Right lobe of liver (tissue), 6 donors: ENCODE data around the gene CUX1. TPM values are rescaled to one million over a fixed set of nuclear protein-coding genes. Genes with fewer than 3 reads are reported as not detected.
A peak's percentile ranks its signal among the peaks of the same experiment; 100 is the strongest.

Source experiments
- ATAC-seq, 4 donors: fragments of 200-7000 bp; cut with Tn5 transposase; one replicate each; pipeline ENCODE4 v1.9.1; 2020; ENCODE audit warnings: mild to moderate bottlenecking in 4 of 4, moderate library complexity in 4 of 4
- DNase-seq, 3 donors: peaks; one replicate each; pipeline ENCODE4 v3.0.0-alpha.2; 2020
- H3K27ac ChIP-seq, 3 donors: fragments of 200-600 bp; one replicate each; pipeline ENCODE4 v1.8.0; 2022
- H3K27me3 ChIP-seq, 2 donors: fragments of 200-600 bp; one replicate each; pipeline ENCODE4 v1.8.0; 2022
- H3K36me3 ChIP-seq, 4 donors: fragments of 200-600 bp; sonication (generic) in 1 of 4; one replicate each; pipeline versions ENCODE4 v1.5.1 to v1.8.0; 2017 to 2022; ENCODE audit warnings: control low read depth in 1 of 4
- H3K4me1 ChIP-seq, 4 donors: fragments of 200-600 bp; sonication (generic) in 1 of 4; one replicate each; pipeline versions ENCODE4 v1.5.1 to v1.8.0; 2017 to 2022; ENCODE audit warnings: control low read depth in 1 of 4
- H3K4me3 ChIP-seq, 3 donors: fragments of 200-600 bp; one replicate each; pipeline ENCODE4 v1.8.0; 2022
- H3K9me3 ChIP-seq, 4 donors: fragments of 200-600 bp; sonication (generic) in 1 of 4; one replicate each; pipeline versions ENCODE4 v1.5.1 to v1.8.0; 2017 to 2022; ENCODE audit warnings: control low read depth in 1 of 4
- POLR2A ChIP-seq: fragments of 450-650 bp; IDR thresholded peaks from one replicate; pipeline ENCODE4 v1.6.1; 2017; ENCODE audit warnings: antibody characterized with exemption, mild to moderate bottlenecking
- WGBS: methylation state at CpG from one replicate; pipeline ENCODE4 v1.1.6; 2018; ENCODE audit warnings: low coverage, low lambda C conversion rate; ENCODE audit not compliant: insufficient coverage; ENCODE audit errors: missing lambda C conversion rate; 5-methylcytosine and 5-hydroxymethylcytosine counted together
- intact Hi-C, 2 donors: fragments of 100-400 bp; cut with DNase I; formaldehyde crosslinking; loops; one replicate each; pipeline versions ENCODE4 v1.11.2 to v1.14.1; 2022
- total RNA-seq, 6 experiments: library from RNA; depleted of rRNA in 2 of 6; stranded (reverse); fragments of >200 nt in 2 of 6; fragmentation: NEBNext Ultra II Directional in 3 of 6; extraction: Animal tissue kit (Norgen Biotek cat#: 25700) in 3 of 6; gene quantifications; one replicate each; pipeline versions ENCODE4 v1.1.0 to v1.2.4, GENCODE V29; 2016 to 2023
- TF ChIP-seq, protein P1 (sequence below), 4 donors: fragments of 200-600 bp in 3 of 4; fragments of 450-650 bp in 1 of 4; IDR thresholded peaks; one replicate each; pipeline versions ENCODE4 v1.5.1 to v1.8.0; 2016 to 2022; ENCODE audit warnings: antibody characterized with exemption in 4 of 4, mild to moderate bottlenecking in 2 of 4
- donor health status: DM: no; HTN: yes; CAD: no.
- donor health status: DM: no; HTN: no; CAD: no.
- donor health status: DM: no; HTN: no; CAD: no.
- donor health status: DM: no; HTN: yes; CAD: no.
- donor health status: DM: no; HTN: yes; CAD: no.

CUX1 gene
- total RNA-seq, 6 experiments from 2014 or later, result 34.3 to 53.1 (median 40.6) TPM

DNA sequence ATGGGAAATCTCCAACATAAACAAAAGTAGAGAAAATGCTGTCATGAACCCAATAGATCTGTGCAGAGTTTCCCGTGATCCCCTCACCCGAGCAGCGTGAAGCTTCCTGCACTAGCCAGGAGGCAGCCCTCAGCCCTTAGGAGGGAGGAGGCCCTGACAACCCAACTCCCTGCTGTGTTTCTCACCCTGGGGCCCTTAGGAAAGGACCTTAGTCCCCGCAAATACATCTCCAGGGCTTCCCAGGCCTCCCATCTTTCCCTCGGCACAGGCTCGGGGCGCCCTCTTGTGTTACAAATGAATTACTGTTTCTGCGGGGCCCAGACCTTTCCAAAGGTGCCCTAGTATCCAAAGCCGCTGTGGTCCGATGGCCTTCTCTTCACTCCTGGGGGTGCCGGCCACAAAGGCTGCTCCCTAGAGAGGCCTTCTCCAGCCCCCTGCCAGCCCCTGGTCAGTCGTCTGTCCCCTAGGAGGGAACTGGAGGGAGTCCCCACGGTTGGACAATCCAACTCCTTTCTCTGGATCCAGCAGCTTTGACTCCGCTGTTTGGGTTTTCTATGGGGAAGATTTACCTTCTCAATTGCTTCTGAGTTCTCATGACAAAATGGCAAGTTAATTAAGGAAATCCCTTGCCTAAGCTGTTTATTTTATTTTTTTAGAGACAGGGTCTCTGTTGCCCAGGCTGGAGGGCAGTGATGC is 419.3 kb downstream of the CUX1 start:
- no peak for TF ChIP-seq POLR2A
- TF ChIP-seq, protein P1, sequence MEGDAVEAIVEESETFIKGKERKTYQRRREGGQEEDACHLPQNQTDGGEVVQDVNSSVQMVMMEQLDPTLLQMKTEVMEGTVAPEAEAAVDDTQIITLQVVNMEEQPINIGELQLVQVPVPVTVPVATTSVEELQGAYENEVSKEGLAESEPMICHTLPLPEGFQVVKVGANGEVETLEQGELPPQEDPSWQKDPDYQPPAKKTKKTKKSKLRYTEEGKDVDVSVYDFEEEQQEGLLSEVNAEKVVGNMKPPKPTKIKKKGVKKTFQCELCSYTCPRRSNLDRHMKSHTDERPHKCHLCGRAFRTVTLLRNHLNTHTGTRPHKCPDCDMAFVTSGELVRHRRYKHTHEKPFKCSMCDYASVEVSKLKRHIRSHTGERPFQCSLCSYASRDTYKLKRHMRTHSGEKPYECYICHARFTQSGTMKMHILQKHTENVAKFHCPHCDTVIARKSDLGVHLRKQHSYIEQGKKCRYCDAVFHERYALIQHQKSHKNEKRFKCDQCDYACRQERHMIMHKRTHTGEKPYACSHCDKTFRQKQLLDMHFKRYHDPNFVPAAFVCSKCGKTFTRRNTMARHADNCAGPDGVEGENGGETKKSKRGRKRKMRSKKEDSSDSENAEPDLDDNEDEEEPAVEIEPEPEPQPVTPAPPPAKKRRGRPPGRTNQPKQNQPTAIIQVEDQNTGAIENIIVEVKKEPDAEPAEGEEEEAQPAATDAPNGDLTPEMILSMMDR (IDR thresholded peaks at IDR 0.05), result peak; percentile 75 to 85 (median 82)
- intact Hi-C loops, result no loop called here
- no peak overlapping the region for H3K4me3 ChIP-seq
- H3K4me1 ChIP-seq, result peaks cover 0 to 33% (median 13%) of the 10 kb centered on the region in 4 donors
- 26% methylated on average over 11 of the region's 14 CpGs for WGBS
- DNase-seq (peak; percentile 53 to 77 (median 72)), ATAC-seq (peak; percentile 63 to 70 (median 67))
- no peaks in the 10 kb centered on the region for H3K9me3 ChIP-seq
- H3K36me3 ChIP-seq, result peaks cover 0 to 23% (median 9%) of the 10 kb centered on the region in 4 donors
- H3K27me3 ChIP-seq, result no peaks in the 10 kb centered on the region
- no peak overlapping the region for H3K27ac ChIP-seq

DNA sequence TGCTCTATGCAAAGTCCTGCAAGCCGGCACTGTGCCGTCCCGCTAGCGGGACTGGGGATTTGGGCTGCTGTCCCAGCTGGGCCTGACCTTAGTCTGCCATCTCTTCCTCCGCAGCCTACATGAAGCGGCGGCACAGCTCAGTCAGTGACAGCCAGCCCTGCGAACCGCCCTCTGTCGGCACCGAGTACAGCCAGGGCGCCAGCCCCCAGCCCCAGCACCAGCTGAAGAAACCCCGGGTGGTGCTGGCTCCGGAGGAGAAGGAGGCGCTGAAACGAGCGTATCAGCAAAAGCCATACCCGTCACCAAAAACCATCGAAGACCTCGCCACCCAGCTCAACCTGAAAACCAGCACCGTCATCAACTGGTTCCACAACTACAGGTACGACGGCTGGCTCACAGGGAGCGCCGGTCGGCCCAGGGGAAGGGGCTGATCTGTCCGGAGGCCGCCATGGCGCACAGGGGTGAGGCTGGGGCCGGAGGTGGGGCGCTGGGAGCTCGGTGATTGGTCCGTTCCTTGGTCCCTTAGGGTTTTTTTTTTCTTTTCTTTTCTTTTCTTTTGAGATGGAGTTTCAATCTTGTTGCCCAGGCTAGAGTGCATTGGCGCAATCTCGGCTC is 421.9 kb downstream of the CUX1 start:
- Histone ChIP-seq H3K9me3 (no peaks in the 10 kb centered on the region), H3K4me3 (no peak overlapping the region), H3K27ac (no peak overlapping the region), H3K36me3 (peaks cover 0 to 41% (median 10%) of the 10 kb centered on the region in 4 donors), H3K4me1 (peaks cover 0 to 9% (median 3%) of the 10 kb centered on the region in 4 donors), H3K27me3 (no peaks in the 10 kb centered on the region)
- WGBS, result 93% methylated on average over 6 of the region's 35 CpGs
- no peak for DNase-seq
- intact Hi-C loops, result no loop called here
- TF ChIP-seq POLR2A, result no peak
- TF ChIP-seq, protein P1 (IDR thresholded peaks at IDR 0.05), result no peak
- ATAC-seq, result no peak

DNA sequence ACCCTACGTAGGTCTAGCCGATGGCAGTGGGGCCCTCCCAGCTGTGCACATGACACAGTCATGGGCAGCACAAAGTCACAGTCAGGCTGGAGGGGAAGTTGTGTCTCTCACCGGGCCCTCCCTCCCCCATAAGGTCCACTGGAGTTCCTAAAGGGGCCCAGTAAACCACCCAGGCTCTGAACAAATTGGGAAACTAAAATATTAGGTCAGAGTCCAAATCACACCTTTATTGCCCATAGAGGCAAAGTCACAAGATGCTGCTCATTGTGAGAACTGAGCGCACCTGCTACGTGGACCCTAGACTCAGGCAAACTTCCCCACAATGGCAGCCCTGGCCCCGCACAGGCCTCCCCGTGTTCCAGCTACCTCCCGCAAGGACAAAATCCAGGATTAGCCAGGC is 424.0 kb downstream of the CUX1 start:
- Histone ChIP-seq H3K4me1 (no peaks in the 10 kb centered on the region), H3K36me3 (peaks cover 0 to 42% (median 10%) of the 10 kb centered on the region in 4 donors), H3K9me3 (no peaks in the 10 kb centered on the region), H3K27me3 (no peaks in the 10 kb centered on the region), H3K27ac (no peak overlapping the region), H3K4me3 (no peak overlapping the region)
- 94% methylated on average over 6 of the region's 8 CpGs for WGBS
- no peak for DNase-seq
- intact Hi-C loops, result no loop called here
- no peak for TF ChIP-seq POLR2A
- TF ChIP-seq, protein P1 (IDR thresholded peaks at IDR 0.05), result no peak
- ATAC-seq, result no peak

DNA sequence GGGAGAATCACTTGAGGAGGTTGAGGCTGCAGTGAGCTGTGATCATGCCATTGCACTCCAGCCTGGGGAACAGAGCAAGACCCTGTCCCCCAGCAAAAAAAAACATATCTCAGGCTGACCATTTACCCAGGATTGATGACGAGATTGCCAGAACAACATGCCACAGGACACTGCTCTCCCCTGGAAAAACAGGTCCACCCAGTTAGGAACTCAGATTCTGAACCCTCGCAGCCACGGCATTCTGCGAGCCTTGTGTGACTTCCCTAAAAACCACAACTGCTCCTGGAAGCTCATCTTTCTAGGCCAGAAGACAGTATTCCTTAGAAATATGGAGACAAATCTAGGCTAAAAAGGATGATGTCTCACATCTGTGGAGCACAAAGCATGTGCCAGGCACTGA is 427.2 kb downstream of the CUX1 start:
- H3K36me3 ChIP-seq, result peaks cover 0 to 45% (median 7%) of the 10 kb centered on the region in 4 donors
- no peak overlapping the region for H3K4me3 ChIP-seq

More for the DNA sequence above, 427.2 kb downstream of the CUX1 start:
- H3K4me1 ChIP-seq, result no peaks in the 10 kb centered on the region
- no peaks in the 10 kb centered on the region for H3K9me3 ChIP-seq
- WGBS, result no CpG with 5 or more reads among the region's 4 CpGs
- intact Hi-C loops, result no loop called here
- TF ChIP-seq, protein P1 (IDR thresholded peaks at IDR 0.05), result no peak
- no peak for TF ChIP-seq POLR2A
- ATAC-seq, result no peak
- no peak for DNase-seq
- no peak overlapping the region for H3K27ac ChIP-seq
- H3K27me3 ChIP-seq, result no peaks in the 10 kb centered on the region
